ENCODE data around the gene SPATS2L. TPM values are rescaled to one million over a fixed set of nuclear protein-coding genes. Genes with fewer than 3 reads are reported as not detected.

SPATS2L gene
- 117 and 148 TPM in 2 replicates for total RNA-seq (2014; rRNA removed; shearing (Covaris generic))

GRCh38 chr2:200306196-200306930 is at the start of gene SPATS2L:
Gene SPATS2L, plus strand, starts transcription at chr2:200306693. Its CDS starts 82,552 bp downstream, at chr2:200389245.
- DNase-seq (ENCODE audit: low read depth), result peak; percentile 89

GRCh38 chr2:200257570-200257969 is 48.9 kb upstream of the SPATS2L start:
- no peak for DNase-seq (ENCODE audit: low read depth)

GRCh38 chr2:200258081-200258480 is 48.4 kb upstream of the SPATS2L start:
- DNase-seq (ENCODE audit: low read depth), result no peak

GRCh38 chr2:200258881-200259576 is 47.5 kb upstream of the SPATS2L start:
- DNase-seq (ENCODE audit: low read depth), result peak; percentile 10

GRCh38 chr2:200259577-200259957 is 46.9 kb upstream of the SPATS2L start:
- DNase-seq (ENCODE audit: low read depth), result no peak

GRCh38 chr2:200262047-200262446 is 44.4 kb upstream of the SPATS2L start:
- no peak for DNase-seq (ENCODE audit: low read depth)

GRCh38 chr2:200263279-200263678 is 43.2 kb upstream of the SPATS2L start:
- DNase-seq (ENCODE audit: low read depth), result no peak

- no peak for DNase-seq (ENCODE audit: low read depth)
Observed at GRCh38 chr2:200264631-200265030, 41.9 kb upstream of the SPATS2L start.

- DNase-seq (ENCODE audit: low read depth), result no peak
Observed at GRCh38 chr2:200266406-200266805, 40.1 kb upstream of the SPATS2L start.

GRCh38 chr2:200267350-200267749 is 39.1 kb upstream of the SPATS2L start:
- no peak for DNase-seq (ENCODE audit: low read depth)

GRCh38 chr2:200270732-200271131 is 35.8 kb upstream of the SPATS2L start:
- DNase-seq (ENCODE audit: low read depth), result no peak

GRCh38 chr2:200272320-200272719 is 34.2 kb upstream of the SPATS2L start:
- no peak for DNase-seq (ENCODE audit: low read depth)

- peak; percentile 35 for DNase-seq (ENCODE audit: low read depth)
Observed at GRCh38 chr2:200274116-200275075, 32.1 kb upstream of the SPATS2L start.

GRCh38 chr2:200275295-200276013 is 31.0 kb upstream of the SPATS2L start:
- no peak for DNase-seq (ENCODE audit: low read depth)

GRCh38 chr2:200276472-200276871 is 30.0 kb upstream of the SPATS2L start:
- no peak for DNase-seq (ENCODE audit: low read depth)

GRCh38 chr2:200278694-200279316 is 27.7 kb upstream of the SPATS2L start:
- DNase-seq (ENCODE audit: low read depth), result no peak

GRCh38 chr2:200279857-200280256 is 26.6 kb upstream of the SPATS2L start:
- no peak for DNase-seq (ENCODE audit: low read depth)

- DNase-seq (ENCODE audit: low read depth), result no peak
Observed at GRCh38 chr2:200286578-200286977, 19.9 kb upstream of the SPATS2L start.

GRCh38 chr2:200288670-200289429 is 17.6 kb upstream of the SPATS2L start:
- peak; percentile 95 for DNase-seq (ENCODE audit: low read depth)

GRCh38 chr2:200296118-200296517 is 10.4 kb upstream of the SPATS2L start:
- no peak for DNase-seq (ENCODE audit: low read depth)

Data from RPMI7951 (cell line).